K562 (cell line): Measurements from ENCODE around the gene SH2D3A. TPM values are rescaled to one million over a fixed set of nuclear protein-coding genes. Genes with fewer than 3 reads are reported as not detected.

Experiments
- ATAC-seq: fragments of 200-7000 bp; cut with Tn5 transposase; 3 replicates; pipeline ENCODE4 v1.9.1; 2020; ENCODE audit warnings: moderate library complexity
- BruUV-seq: library from RNA; stranded (reverse); fragments of 400-500 nt; replicated peaks from 2 replicates; lab custom pipeline; 2021; lab: Mats Ljungman, UMichigan
- CTCF ChIA-PET: fragments of 300-600 bp; formaldehyde crosslinking; extraction: SDS; loops from one replicate; lab custom pipeline; 2021; ENCODE audit warnings: low intra/inter-chr PET ratio; lab: Yijun Ruan, JAX
- POLR2A ChIA-PET: fragments of 300-600, 350-650 bp; sonication (Branson Sonifier 250); formaldehyde crosslinking; extraction: SDS; loops from one replicate; lab custom pipeline; 2021; ENCODE audit warnings: antibody characterized with exemption, inconsistent platforms; lab: Yijun Ruan, JAX
- DNase-seq, 4 experiments: peaks; one replicate each; pipeline versions ENCODE4 v3.0.0 to v3.0.0-alpha.2; 2011 to 2018; ENCODE audit warnings: low spot score in 3 of 4, mixed read lengths in 3 of 4; ENCODE audit errors: extremely low read depth in 1 of 4
- FAIRE-seq: peaks from 2 replicates; lab custom pipeline; 2011; peaks lifted over from hg19 to GRCh38; lab: Jason Lieb, UNC
- H2AFZ ChIP-seq: 2 replicates; pipeline ENCODE4 v1.6.0; 2011; ENCODE audit warnings: low read depth, low read length, control low read depth, inconsistent platforms
- H3K27ac ChIP-seq: fragments of 200-600 bp; 3 replicates; pipeline ENCODE4 v1.8.0; 2011; ENCODE audit warnings: low read depth, mild to moderate bottlenecking, control low read depth, inconsistent platforms, low read length, moderate library complexity, mixed read lengths; ENCODE audit errors: extremely low read depth
- H3K27me3 ChIP-seq, 2 experiments: fragments of 300-600 bp in 1 of 2; 2 replicates in 1 of 2; 3 replicates in 1 of 2; pipeline versions ENCODE4 v1.6.0 to v1.8.0; 2011; ENCODE audit warnings: inconsistent platforms in 2 of 2, low read length in 2 of 2, mild to moderate bottlenecking in 1 of 2, mixed read lengths in 1 of 2, moderate library complexity in 1 of 2; ENCODE audit not compliant: control insufficient read depth in 2 of 2, insufficient read depth in 2 of 2
- H3K36me3 ChIP-seq: fragments of 300-600 bp; 3 replicates; pipeline ENCODE4 v1.8.0; 2011; ENCODE audit warnings: mild to moderate bottlenecking, low read length, inconsistent platforms; ENCODE audit not compliant: control insufficient read depth, insufficient read depth
- H3K4me1 ChIP-seq, 2 experiments: fragments of 200-600 bp in 1 of 2; replicated peaks in 1 of 2; 2 replicates in 1 of 2; 3 replicates in 1 of 2; pipeline versions ENCODE4 v1.5.1 to v1.8.0; 2011; ENCODE audit warnings: inconsistent platforms in 2 of 2, low read length in 2 of 2, mild to moderate bottlenecking in 1 of 2, mixed read lengths in 1 of 2, moderate library complexity in 1 of 2; ENCODE audit not compliant: control insufficient read depth in 2 of 2, insufficient read depth in 2 of 2
- H3K4me2 ChIP-seq: 2 replicates; pipeline ENCODE4 v1.6.1; 2011; ENCODE audit warnings: low read length, control low read depth, inconsistent platforms, mixed read lengths; ENCODE audit not compliant: insufficient read depth
- H3K4me3 ChIP-seq: fragments of 200-600 bp; sonication (generic), shearing (Covaris generic); 2 replicates; pipeline ENCODE4 v1.5.1; 2016; ENCODE audit warnings: control low read depth, inconsistent platforms
- H3K79me2 ChIP-seq: fragments of 200-600 bp; 3 replicates; pipeline ENCODE4 v1.8.0; 2011; ENCODE audit warnings: low read length, inconsistent platforms; ENCODE audit not compliant: control insufficient read depth, insufficient read depth
- H3K9ac ChIP-seq, 2 experiments: 2 replicates each; pipeline versions ENCODE4 v1.6.0 to v1.6.1; 2011; ENCODE audit warnings: low read depth in 2 of 2, low read length in 2 of 2, control low read depth in 1 of 2, inconsistent platforms in 1 of 2, mild to moderate bottlenecking in 1 of 2, mixed read lengths in 1 of 2; ENCODE audit not compliant: insufficient read depth in 1 of 2
- H3K9me1 ChIP-seq: one replicate; pipeline ENCODE4 v1.6.0; 2011; ENCODE audit warnings: inconsistent platforms, mild to moderate bottlenecking, low read length, moderate library complexity; ENCODE audit not compliant: control insufficient read depth, insufficient read depth
- H3K9me3 ChIP-seq: replicated peaks from 2 replicates; pipeline ENCODE4 v1.5.1; 2011; ENCODE audit warnings: low read depth, low read length, inconsistent platforms; ENCODE audit not compliant: control insufficient read depth, insufficient read depth
- H4K20me1 ChIP-seq: replicated peaks from 2 replicates; pipeline ENCODE4 v1.6.1; 2011; ENCODE audit warnings: low read length, inconsistent platforms, mixed read lengths; ENCODE audit not compliant: control insufficient read depth, insufficient read depth
- CHD4 ChIP-seq: fragments of 200-600 bp; sonication (generic); IDR thresholded peaks from 3 replicates; pipeline ENCODE4 v1.6.1; 2012; ENCODE audit warnings: low read depth, mild to moderate bottlenecking, mixed read lengths, low read length, inconsistent platforms; ENCODE audit not compliant: insufficient read depth, insufficient replicate concordance, poor library complexity, severe bottlenecking
- EP400 ChIP-seq: fragments of 450-650 bp; IDR thresholded peaks from 2 replicates; pipeline ENCODE4 v1.6.1; 2017; ENCODE audit warnings: antibody characterized with exemption, mild to moderate bottlenecking, moderate library complexity
- FOXK2 ChIP-seq, 2 experiments: fragments of 450-650 bp; IDR thresholded peaks in 1 of 2; conservative IDR thresholded peaks in 1 of 2; 2 replicates each; pipeline ENCODE4 v1.6.1; 2016; ENCODE audit warnings: low read depth in 2 of 2, mild to moderate bottlenecking in 1 of 2
- HCFC1 ChIP-seq: IDR thresholded peaks from 2 replicates; pipeline ENCODE4 v1.6.1; 2012; ENCODE audit warnings: low read depth, low read length, improper control_type of control experiment
- KLF16 ChIP-seq: IDR thresholded peaks from 2 replicates; pipeline ENCODE4 v1.6.1; 2016; ENCODE audit warnings: antibody characterized with exemption
- NFE2L1 ChIP-seq: fragments of 450-650 bp; IDR thresholded peaks from 2 replicates; pipeline ENCODE4 v1.6.1; 2016; ENCODE audit warnings: missing genetic modification characterization, low read depth, mild to moderate bottlenecking, missing compliant biosample characterization, moderate library complexity, borderline replicate concordance
- TAL1 ChIP-seq: fragments of 450-650 bp; IDR thresholded peaks from 2 replicates; pipeline ENCODE4 v1.6.1; 2016; ENCODE audit warnings: mild to moderate bottlenecking
- YBX1 ChIP-seq: fragments of 450-650 bp; IDR thresholded peaks from 2 replicates; pipeline ENCODE4 v1.7.1; 2016; ENCODE audit warnings: mild to moderate bottlenecking
- ZNF184 ChIP-seq: sonication (generic); formaldehyde crosslinking; IDR thresholded peaks from 2 replicates; pipeline ENCODE4 v1.5.0; 2020; ENCODE audit warnings: missing genetic modification reagents
- ZNF354B ChIP-seq: fragments of 250-450 bp; sonication (Bioruptor Pico); IDR thresholded peaks from 2 replicates; pipeline ENCODE4 v1.4.0; 2020
- ZNF445 ChIP-seq: fragments of 250-450 bp; sonication (Bioruptor Pico); IDR thresholded peaks from 2 replicates; pipeline ENCODE4 v1.4.0; 2020; ENCODE audit warnings: low read depth, mild to moderate bottlenecking, moderate library complexity
- ZNF668 ChIP-seq: fragments of 250-450 bp; sonication (Bioruptor Pico); IDR thresholded peaks from 2 replicates; pipeline ENCODE4 v1.8.0; 2022; ENCODE audit warnings: mild to moderate bottlenecking, inconsistent platforms
- ZNF780A ChIP-seq: fragments of 250-450 bp; sonication (Bioruptor Pico); IDR thresholded peaks from 2 replicates; pipeline ENCODE4 v1.5.0; 2021; ENCODE audit warnings: mild to moderate bottlenecking
- WGBS: fragments of 100-300 bp; shearing (Covaris generic); methylation state at CpG from one replicate; pipeline ENCODE4 v1.1.6; 2016; ENCODE audit warnings: low coverage, mixed read lengths; ENCODE audit not compliant: insufficient coverage; ENCODE audit errors: missing lambda C conversion rate; 5-methylcytosine and 5-hydroxymethylcytosine counted together
- in situ Hi-C: fragments of 300-500 bp; cut with MboI; formaldehyde crosslinking; loops from 4 replicates; pipeline ENCODE4 v1.15.0; 2018; ENCODE audit warnings: inconsistent platforms, mixed read lengths
- intact Hi-C: fragments of 100-400 bp; cut with micrococcal nuclease; formaldehyde crosslinking; loops from 2 replicates; pipeline ENCODE4 v1.14.2; 2022
- polyA plus RNA-seq, 8 experiments: library from polyadenylated mRNA; depleted of rRNA in 4 of 8; stranded (reverse) in 5 of 8; unstranded in 3 of 8; fragments of >200 nt; fragmentation: Nextera tagmentation in 2 of 8; fragmentation: Illumina TruSeq in 1 of 8; extraction: Ambion mirVana in 2 of 8; extraction: Trizol in 1 of 8; gene quantifications; 2 replicates each; pipeline versions ENCODE4 v1.2.1 to v1.2.3, GENCODE V29; 2011 to 2014; ENCODE audit warnings: inconsistent platforms in 1 of 8, missing spikeins in 1 of 8
- total RNA-seq, 7 experiments: library from RNA; depleted of rRNA in 6 of 7; stranded (reverse); fragments of >200 nt in 6 of 7; fragmentation: Illumina TruSeq in 2 of 7; extraction: Trizol in 2 of 7; gene quantifications; 2 replicates each; pipeline versions ENCODE4 v1.2.1 to v1.2.3, GENCODE V29; 2011 to 2021; ENCODE audit warnings: low replicate concordance in 1 of 7
- TF ChIP-seq, protein P1 (sequence below): sonication (generic); formaldehyde crosslinking; IDR thresholded peaks from 2 replicates; pipeline ENCODE4 v1.8.0; 2022; ENCODE audit warnings: mild to moderate bottlenecking, missing genetic modification reagents
- TF ChIP-seq, protein P2 (sequence below), 2 experiments: fragments of 450-650 bp; conservative IDR thresholded peaks; 2 replicates each; pipeline ENCODE4 v1.6.1; 2017; ENCODE audit warnings: mild to moderate bottlenecking in 2 of 2, moderate library complexity in 2 of 2
- TF ChIP-seq, protein P3 (sequence below): fragments of 450-650 bp; IDR thresholded peaks from 2 replicates; pipeline ENCODE4 v1.6.1; 2016; ENCODE audit warnings: borderline replicate concordance

The SH2D3A gene
- total and polyA plus RNA-seq, 9 of the 15 experiments (the other 6 are each of a cell fraction or from before 2014, with no cell fraction given) = 0.75 to 26.3 (median 8.9) TPM

DNA sequence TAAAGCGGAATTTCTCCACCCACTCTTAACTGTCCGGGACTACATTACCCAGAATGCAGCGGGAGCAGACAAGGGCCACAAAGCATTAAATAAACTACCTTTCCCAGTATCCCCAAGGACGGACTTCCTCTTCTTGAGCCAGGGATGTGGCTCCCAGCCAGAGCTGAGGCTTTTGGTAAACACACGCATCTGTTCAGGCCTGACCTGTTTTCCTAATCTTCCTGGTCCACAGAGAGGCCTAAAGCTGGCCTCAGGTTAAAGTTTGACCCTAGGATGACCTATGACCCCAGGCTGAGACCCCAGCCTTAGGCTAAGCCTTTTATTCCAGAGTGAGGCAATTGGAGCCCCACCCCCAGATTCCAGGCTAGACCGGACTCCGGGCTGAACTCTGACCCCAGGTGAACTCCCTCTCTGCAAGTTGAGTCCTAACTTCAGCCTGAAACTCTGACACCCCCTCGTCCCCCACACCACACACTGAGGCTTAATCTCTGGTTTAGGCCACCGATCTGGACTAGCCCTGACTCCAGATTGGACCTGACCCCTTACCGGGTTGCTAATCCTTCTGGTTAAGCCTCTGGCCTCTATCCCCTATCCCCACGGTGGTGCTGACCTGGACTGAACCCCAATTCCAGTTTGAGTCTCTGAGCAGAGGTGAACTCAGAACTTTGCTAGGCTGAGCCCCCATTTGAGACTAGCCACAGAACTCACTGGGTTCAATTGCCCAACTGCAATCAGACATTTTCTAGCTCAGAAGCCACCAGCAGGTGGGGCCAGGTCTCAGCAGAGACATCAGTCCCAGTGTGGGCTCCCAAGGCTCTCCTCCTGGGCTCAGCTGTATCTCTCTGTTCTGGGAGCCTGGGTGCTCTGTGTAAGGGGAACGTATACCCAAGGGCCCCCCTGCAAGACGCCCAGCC, 29.1 kb downstream of the SH2D3A start:
- ChIA-PET POLR2A (interaction anchor here (0.7 to 1.9 kb wide), 18 partner anchors 9 to 361 kb away, joined by 3 to 7 read pairs (median 3); partner anchors contain the start of gene TNFSF9), CTCF (interaction anchor here (1.1 to 2.8 kb wide), 2 partner anchors 125 to 222 kb away, joined by 3 to 16 read pairs; no protein-coding TSS in a partner anchor)
- Histone ChIP-seq H3K4me2 (peak overlapping the region; percentile 81), H3K9ac (peak overlapping the region; percentile 57 to 92; a peak in 3 of 4 replicates), H4K20me1 (no peaks in the 10 kb centered on the region), H3K9me3 (no peaks in the 10 kb centered on the region), H3K9me1 (no peaks in the 10 kb centered on the region), H3K27ac (peak overlapping the region; percentile 78), H3K36me3 (peaks cover 25% of the 10 kb centered on the region; the same call in 1 of the 3 replicates), H3K27me3 (no peaks in the 10 kb centered on the region), H2AFZ (peak overlapping the region; percentile 87), H3K79me2 (peaks cover 44% of the 10 kb centered on the region), H3K4me1 (peaks cover 46 to 70% of the 10 kb centered on the region in 2 experiments), H3K4me3 (no peak overlapping the region; the same call in 1 of the 2 replicates)
- peak; percentile 47 for ATAC-seq
- WGBS = 7% methylated on average over 13 of the region's 13 CpGs
- intact Hi-C loops = loop anchor here (1.0 to 10.0 kb wide), 7 partner anchors 15 to 223 kb away; partner anchors contain the start of genes SH2D3A and VAV1
- FAIRE-seq = peak; percentile 100
- DNase-seq = peak in 3 of 4 experiments; percentile 32 to 88 (median 64)
- in situ Hi-C loops = no loop called here
- BruUV-seq = no TSS peak
- peak in 1 of 2 experiments; percentile 95; a peak in 3 of 4 replicates for TF ChIP-seq FOXK2 (conservative IDR thresholded peaks at IDR 0.05 in 1 of 2, IDR thresholded peaks at IDR 0.05 in 1 of 2; ENCODE audit: low read depth in 2 of 2)
- 0 out of 2 replicates have a peak, but pooled peaks have one; percentile 53 for TF ChIP-seq ZNF668 (CRISPR knock-in tag)
- TF ChIP-seq, protein P1, sequence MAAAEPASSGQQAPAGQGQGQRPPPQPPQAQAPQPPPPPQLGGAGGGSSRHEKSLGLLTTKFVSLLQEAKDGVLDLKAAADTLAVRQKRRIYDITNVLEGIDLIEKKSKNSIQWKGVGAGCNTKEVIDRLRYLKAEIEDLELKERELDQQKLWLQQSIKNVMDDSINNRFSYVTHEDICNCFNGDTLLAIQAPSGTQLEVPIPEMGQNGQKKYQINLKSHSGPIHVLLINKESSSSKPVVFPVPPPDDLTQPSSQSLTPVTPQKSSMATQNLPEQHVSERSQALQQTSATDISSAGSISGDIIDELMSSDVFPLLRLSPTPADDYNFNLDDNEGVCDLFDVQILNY (CRISPR knock-in tag) = 0 out of 2 replicates have a peak, but pooled peaks have one; percentile 54
- peak; percentile 37; the same call in 1 of the 2 replicates for TF ChIP-seq ZNF445
- TF ChIP-seq, protein P2, sequence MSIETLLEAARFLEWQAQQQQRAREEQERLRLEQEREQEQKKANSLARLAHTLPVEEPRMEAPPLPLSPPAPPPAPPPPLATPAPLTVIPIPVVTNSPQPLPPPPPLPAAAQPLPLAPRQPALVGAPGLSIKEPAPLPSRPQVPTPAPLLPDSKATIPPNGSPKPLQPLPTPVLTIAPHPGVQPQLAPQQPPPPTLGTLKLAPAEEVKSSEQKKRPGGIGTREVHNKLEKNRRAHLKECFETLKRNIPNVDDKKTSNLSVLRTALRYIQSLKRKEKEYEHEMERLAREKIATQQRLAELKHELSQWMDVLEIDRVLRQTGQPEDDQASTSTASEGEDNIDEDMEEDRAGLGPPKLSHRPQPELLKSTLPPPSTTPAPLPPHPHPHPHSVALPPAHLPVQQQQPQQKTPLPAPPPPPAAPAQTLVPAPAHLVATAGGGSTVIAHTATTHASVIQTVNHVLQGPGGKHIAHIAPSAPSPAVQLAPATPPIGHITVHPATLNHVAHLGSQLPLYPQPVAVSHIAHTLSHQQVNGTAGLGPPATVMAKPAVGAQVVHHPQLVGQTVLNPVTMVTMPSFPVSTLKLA (conservative IDR thresholded peaks at IDR 0.05) = peak in 1 of 2 experiments; percentile 33; a peak in 2 of 4 replicates
- TF ChIP-seq ZNF354B = peak; percentile 21; the same call in 1 of the 2 replicates
- TF ChIP-seq ZNF184 (CRISPR knock-in tag) = no peak
- no peak for TF ChIP-seq NFE2L1 (tag)
- TF ChIP-seq, protein P3, sequence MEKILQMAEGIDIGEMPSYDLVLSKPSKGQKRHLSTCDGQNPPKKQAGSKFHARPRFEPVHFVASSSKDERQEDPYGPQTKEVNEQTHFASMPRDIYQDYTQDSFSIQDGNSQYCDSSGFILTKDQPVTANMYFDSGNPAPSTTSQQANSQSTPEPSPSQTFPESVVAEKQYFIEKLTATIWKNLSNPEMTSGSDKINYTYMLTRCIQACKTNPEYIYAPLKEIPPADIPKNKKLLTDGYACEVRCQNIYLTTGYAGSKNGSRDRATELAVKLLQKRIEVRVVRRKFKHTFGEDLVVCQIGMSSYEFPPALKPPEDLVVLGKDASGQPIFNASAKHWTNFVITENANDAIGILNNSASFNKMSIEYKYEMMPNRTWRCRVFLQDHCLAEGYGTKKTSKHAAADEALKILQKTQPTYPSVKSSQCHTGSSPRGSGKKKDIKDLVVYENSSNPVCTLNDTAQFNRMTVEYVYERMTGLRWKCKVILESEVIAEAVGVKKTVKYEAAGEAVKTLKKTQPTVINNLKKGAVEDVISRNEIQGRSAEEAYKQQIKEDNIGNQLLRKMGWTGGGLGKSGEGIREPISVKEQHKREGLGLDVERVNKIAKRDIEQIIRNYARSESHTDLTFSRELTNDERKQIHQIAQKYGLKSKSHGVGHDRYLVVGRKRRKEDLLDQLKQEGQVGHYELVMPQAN = no peak
- no peak for TF ChIP-seq ZNF780A (CRISPR knock-in tag)
- TF ChIP-seq EP400 = 0 out of 2 replicates have a peak, but pooled peaks have one; percentile 61
- peak; percentile 99 for TF ChIP-seq HCFC1
- no peak for TF ChIP-seq CHD4
- TF ChIP-seq TAL1 = peak; percentile 43; the same call in 1 of the 2 replicates
- 0 out of 2 replicates have a peak, but pooled peaks have one; percentile 2 for TF ChIP-seq KLF16
- TF ChIP-seq YBX1 = no peak
